Endothelial cell of umbilical vein (primary cell): ENCODE measurements around the gene NFKBIL1. TPM values are rescaled to one million over a fixed set of nuclear protein-coding genes. Genes with fewer than 3 reads are reported as not detected.

Source experiments
- BruUV-seq: library from RNA; stranded (reverse); fragments of 400-500 nt; replicated peaks from 2 replicates; lab custom pipeline; 2021; lab: Mats Ljungman, UMichigan
- CTCF ChIA-PET: fragments of 300-600, 350-600 bp; sonication (Branson Sonifier 250); formaldehyde crosslinking; loops from one replicate; lab custom pipeline; 2021; ENCODE audit warnings: antibody characterized with exemption, inconsistent platforms; lab: Charles Lee
- POLR2A ChIA-PET: fragments of 300-600, 350-600 bp; sonication (Branson Sonifier 250); formaldehyde crosslinking; loops from one replicate; lab custom pipeline; 2021; ENCODE audit warnings: antibody characterized with exemption, inconsistent platforms; lab: Charles Lee
- DNase-seq: peaks from one replicate; pipeline ENCODE4 v3.0.0-alpha.2; 2011; ENCODE audit warnings: low read depth, low spot score
- FAIRE-seq: peaks from 2 replicates; lab custom pipeline; 2011; peaks lifted over from hg19 to GRCh38; lab: Jason Lieb, UNC
- H2AFZ ChIP-seq: 2 replicates; pipeline ENCODE4 v1.6.0; 2012; ENCODE audit warnings: low read depth, low read length, control low read depth, inconsistent platforms
- H3K27ac ChIP-seq: 2 replicates; pipeline ENCODE4 v1.5.1; 2011; ENCODE audit warnings: low read depth, mild to moderate bottlenecking, control low read depth, low read length, moderate library complexity; ENCODE audit not compliant: insufficient read depth
- H3K27me3 ChIP-seq, 2 experiments: 2 replicates each; pipeline versions ENCODE4 v1.6.0 to v1.6.1; 2011; ENCODE audit warnings: low read length in 2 of 2, mixed read lengths in 1 of 2; ENCODE audit not compliant: control insufficient read depth in 2 of 2, insufficient read depth in 2 of 2
- H3K36me3 ChIP-seq, 2 experiments: 2 replicates in 1 of 2; 3 replicates in 1 of 2; pipeline ENCODE4 v1.5.1; 2011; ENCODE audit warnings: low read length in 2 of 2, mild to moderate bottlenecking in 1 of 2, moderate library complexity in 1 of 2; ENCODE audit not compliant: control insufficient read depth in 2 of 2, insufficient read depth in 2 of 2; ENCODE audit errors: extremely low read depth in 1 of 2
- H3K4me1 ChIP-seq: 3 replicates; pipeline ENCODE4 v1.5.1; 2011; ENCODE audit warnings: mild to moderate bottlenecking, low read length; ENCODE audit not compliant: control insufficient read depth, insufficient read depth; ENCODE audit errors: extremely low read depth
- H3K4me2 ChIP-seq: 2 replicates; pipeline ENCODE4 v1.6.1; 2011; ENCODE audit warnings: low read length, control low read depth, mixed read lengths; ENCODE audit not compliant: insufficient read depth
- H3K4me3 ChIP-seq, 3 experiments: fragments of 200-600 bp in 1 of 3; sonication (generic), shearing (Covaris generic) in 1 of 3; replicated peaks in 1 of 3; 2 replicates each; pipeline ENCODE4 v1.5.1; 2011 to 2016; ENCODE audit warnings: control low read depth in 3 of 3, low read length in 3 of 3, mild to moderate bottlenecking in 2 of 3, inconsistent platforms in 1 of 3, low read depth in 1 of 3, moderate library complexity in 1 of 3; ENCODE audit not compliant: insufficient read depth in 1 of 3
- H3K79me2 ChIP-seq: 2 replicates; pipeline ENCODE4 v1.6.0; 2012; ENCODE audit warnings: low read length, inconsistent platforms; ENCODE audit not compliant: control insufficient read depth, insufficient read depth
- H3K9ac ChIP-seq: replicated peaks from 2 replicates; pipeline ENCODE3; 2011; ENCODE audit warnings: low read length, control low read depth; ENCODE audit not compliant: insufficient read depth; ENCODE audit errors: extremely low read depth
- H3K9me1 ChIP-seq: replicated peaks from 3 replicates; pipeline ENCODE4 v1.6.0; 2011; ENCODE audit warnings: mild to moderate bottlenecking, low read length; ENCODE audit not compliant: control insufficient read depth, insufficient read depth; ENCODE audit errors: extremely low read depth
- H3K9me3 ChIP-seq: replicated peaks from 2 replicates; pipeline ENCODE4 v1.5.1; 2012; ENCODE audit warnings: low read length, inconsistent platforms; ENCODE audit not compliant: control insufficient read depth, insufficient read depth
- H4K20me1 ChIP-seq: replicated peaks from 2 replicates; pipeline ENCODE3; 2011; ENCODE audit warnings: mild to moderate bottlenecking, low read length; ENCODE audit not compliant: control insufficient read depth, insufficient read depth; ENCODE audit errors: extremely low read depth
- MYC ChIP-seq: IDR thresholded peaks from one replicate; pipeline ENCODE4 v1.6.1; 2011; ENCODE audit warnings: mild to moderate bottlenecking, low read depth, low read length
- POLR2A ChIP-seq: IDR thresholded peaks from 2 replicates; pipeline ENCODE4 v1.6.1; 2012; ENCODE audit warnings: low read depth, mild to moderate bottlenecking, control low read depth, low read length
- POLR2AphosphoS5 ChIP-seq: IDR thresholded peaks from 2 replicates; pipeline ENCODE4 v1.6.1; 2012; ENCODE audit warnings: low read depth, mild to moderate bottlenecking, control low read depth, low read length, moderate library complexity; ENCODE audit not compliant: insufficient read depth
- dilution Hi-C: fragments of 300-500 bp; cut with MboI; formaldehyde crosslinking; loops from one replicate; pipeline ENCODE4 v1.15.0; 2019; ENCODE audit warnings: low sequenced_read_pairs; ENCODE audit not compliant: extremely low pct_ligation_motif_present
- intact Hi-C: fragments of 100-400 bp; cut with micrococcal nuclease; formaldehyde crosslinking; loops from one replicate; pipeline ENCODE4 v1.10.0; 2022
- polyA plus RNA-seq, 4 experiments: library from polyadenylated mRNA; depleted of rRNA in 3 of 4; stranded (reverse) in 3 of 4; unstranded in 1 of 4; fragments of >200 nt; gene quantifications; 2 replicates each; pipeline versions ENCODE4 v1.2.1 to v1.2.3, GENCODE V29; 2011 to 2012; ENCODE audit warnings: missing spikeins in 1 of 4
- total RNA-seq: library from RNA; stranded (reverse); gene quantifications from 2 replicates; pipeline ENCODE4 v1.2.3, GENCODE V29; 2021
- TF ChIP-seq, protein P1 (sequence below), 2 donors: IDR thresholded peaks; 1 replicate in 1 of 2; 2 replicates in 1 of 2; pipeline ENCODE4 v1.5.1; 2011; ENCODE audit warnings: low read length in 2 of 2, mild to moderate bottlenecking in 2 of 2, moderate library complexity in 2 of 2, control low read depth in 1 of 2, inconsistent platforms in 1 of 2, low read depth in 1 of 2; ENCODE audit not compliant: insufficient read depth in 1 of 2; ENCODE audit errors: extremely low read depth in 1 of 2

Gene NFKBIL1
- total and polyA plus RNA-seq, 2 donors (not counting 3 experiments of a cell fraction or from before 2014, with no cell fraction given) = 9.9 to 15.5 TPM

DNA sequence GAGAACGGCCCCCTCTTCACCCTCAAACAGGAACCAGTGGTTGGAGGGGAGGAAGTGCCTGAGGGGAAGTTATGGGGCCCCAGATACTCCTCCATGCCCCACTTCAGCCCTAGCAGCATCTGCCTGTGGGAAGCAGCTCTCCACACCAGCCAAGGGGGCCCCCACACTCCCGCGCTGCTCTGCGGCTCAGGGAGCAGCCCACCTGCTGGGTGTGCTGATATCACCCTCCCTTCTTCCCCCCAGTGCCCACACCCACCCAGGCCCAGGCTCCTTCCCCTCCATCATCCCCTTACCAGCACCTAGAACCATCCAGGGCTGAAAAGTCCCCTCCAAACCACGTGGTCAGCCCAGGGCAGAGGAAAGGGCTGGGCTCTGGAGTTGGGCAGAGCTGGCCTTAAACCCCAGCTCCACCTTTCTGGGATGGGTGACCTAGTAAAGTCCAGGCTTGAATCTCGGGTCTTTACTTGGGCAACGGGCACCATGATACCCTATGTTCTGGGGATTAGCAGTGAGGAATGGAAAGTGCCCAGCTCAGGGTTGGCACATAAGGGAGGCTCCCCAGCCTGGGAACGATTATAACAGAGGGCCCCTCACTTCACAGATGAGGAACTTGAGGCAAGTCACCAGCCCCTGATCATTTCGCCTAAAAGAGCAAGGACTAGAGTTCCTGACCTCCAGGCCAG is 39.3 kb downstream of the NFKBIL1 start:
- Histone ChIP-seq H3K4me2 (no peak overlapping the region), H3K9ac (no peak overlapping the region), H3K27ac (no peak overlapping the region), H3K4me3 (no peak overlapping the region), H3K9me3 (no peaks in the 10 kb centered on the region), H3K4me1 (peaks cover 8% of the 10 kb centered on the region), H3K79me2 (peaks cover 4% of the 10 kb centered on the region), H2AFZ (no peak overlapping the region), H4K20me1 (no peaks in the 10 kb centered on the region), H3K36me3 (no peaks in the 10 kb centered on the region), H3K9me1 (no peaks in the 10 kb centered on the region), H3K27me3 (no peaks in the 10 kb centered on the region)
- TF ChIP-seq, protein P1, sequence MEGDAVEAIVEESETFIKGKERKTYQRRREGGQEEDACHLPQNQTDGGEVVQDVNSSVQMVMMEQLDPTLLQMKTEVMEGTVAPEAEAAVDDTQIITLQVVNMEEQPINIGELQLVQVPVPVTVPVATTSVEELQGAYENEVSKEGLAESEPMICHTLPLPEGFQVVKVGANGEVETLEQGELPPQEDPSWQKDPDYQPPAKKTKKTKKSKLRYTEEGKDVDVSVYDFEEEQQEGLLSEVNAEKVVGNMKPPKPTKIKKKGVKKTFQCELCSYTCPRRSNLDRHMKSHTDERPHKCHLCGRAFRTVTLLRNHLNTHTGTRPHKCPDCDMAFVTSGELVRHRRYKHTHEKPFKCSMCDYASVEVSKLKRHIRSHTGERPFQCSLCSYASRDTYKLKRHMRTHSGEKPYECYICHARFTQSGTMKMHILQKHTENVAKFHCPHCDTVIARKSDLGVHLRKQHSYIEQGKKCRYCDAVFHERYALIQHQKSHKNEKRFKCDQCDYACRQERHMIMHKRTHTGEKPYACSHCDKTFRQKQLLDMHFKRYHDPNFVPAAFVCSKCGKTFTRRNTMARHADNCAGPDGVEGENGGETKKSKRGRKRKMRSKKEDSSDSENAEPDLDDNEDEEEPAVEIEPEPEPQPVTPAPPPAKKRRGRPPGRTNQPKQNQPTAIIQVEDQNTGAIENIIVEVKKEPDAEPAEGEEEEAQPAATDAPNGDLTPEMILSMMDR (IDR thresholded peaks at IDR 0.05; ENCODE audit: extremely low read depth in 1 of 2, insufficient read depth in 1 of 2, low read depth in 1 of 2, low read length in 2 of 2) = no peak
- TF ChIP-seq MYC (no peak), POLR2A (no peak), POLR2AphosphoS5 (no peak)
- POLR2A ChIA-PET = no interaction called here
- dilution Hi-C loops = no loop called here
- intact Hi-C loops = no loop called here
- FAIRE-seq (no peak), DNase-seq (no peak)
- CTCF ChIA-PET = interaction anchor here (0.9 to 32.6 kb wide), 4 partner anchors 9 to 30 kb away, joined by 4 to 1517 read pairs (median 151); partner anchors contain the start of genes ATP6V1G2, DDX39B, NCR3 and NFKBIL1
- no TSS peak for BruUV-seq
